ENCODE data around the gene LSM5.
A peak's percentile ranks its signal among the peaks of the same experiment; 100 is the strongest.

Gene LSM5

DNA sequence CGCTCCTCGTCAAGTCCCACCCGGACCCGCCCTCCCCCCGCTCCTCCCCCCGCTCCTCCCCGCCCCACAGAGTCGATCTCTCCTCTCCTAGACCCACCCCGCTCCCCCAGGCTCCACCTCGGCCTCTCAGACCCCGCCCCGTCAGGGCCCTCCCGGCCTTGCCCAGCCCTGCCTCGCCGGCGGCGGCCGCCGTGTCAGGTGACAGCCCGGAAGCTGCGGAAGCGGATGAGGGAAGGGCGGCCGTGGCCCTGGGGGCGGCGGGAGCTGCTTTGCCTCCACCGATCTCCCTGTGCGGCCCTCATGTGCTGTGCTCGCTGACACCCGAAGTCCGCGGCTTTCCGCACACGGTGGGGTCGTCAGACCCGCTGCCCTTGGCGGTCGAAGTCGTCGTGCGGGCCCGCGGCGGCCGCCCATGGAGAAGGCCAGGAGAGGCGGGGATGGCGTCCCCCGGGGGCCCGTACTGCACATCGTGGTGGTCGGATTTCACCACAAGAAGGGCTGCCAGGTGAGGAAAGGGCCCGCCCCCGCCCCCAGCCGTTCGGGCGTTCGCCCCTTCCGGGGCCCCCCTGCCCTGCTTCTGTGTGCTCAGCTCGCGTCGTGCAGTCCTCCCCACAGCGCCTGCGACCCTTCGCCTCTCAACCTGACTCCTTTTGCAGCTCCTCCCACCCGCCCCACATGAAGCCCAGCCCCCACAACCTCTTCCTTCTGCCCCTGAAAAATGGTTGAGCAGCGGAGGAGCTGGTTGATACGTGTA lies 5.3 kb upstream of the LSM5 start, which contains the start of gene AVL9:
Gene AVL9, plus strand, starts transcription at position 192 of the 754 bp plus-strand sequence. Its CDS starts 221 bp downstream, at position 413.
- Histone ChIP-seq H3K9me3 (ENCODE audit: insufficient read depth, low read length) (peaks cover 11% of the 10 kb centered on the region; the same call in 1 of the 2 replicates), H3K4me1 (ENCODE audit: insufficient read depth, insufficient read length) (peaks cover 2% of the 10 kb centered on the region), H3K27me3 (ENCODE audit: insufficient read depth, insufficient read length) (no peaks in the 10 kb centered on the region), H3K36me3 (ENCODE audit: insufficient read depth, insufficient read length, low read length) (peaks cover 9% of the 10 kb centered on the region), H3K9ac (ENCODE audit: insufficient read length, low read depth) (peak within 1 kb of the TSS; percentile 92), H3K4me3 (ENCODE audit: insufficient read length, low read depth) (peak within 1 kb of the TSS; percentile 95)
- TF ChIP-seq ZNF274 (IDR thresholded peaks at IDR 0.05; ENCODE audit: low read depth, low read length): no peak
- no peak for TF ChIP-seq SUZ12 (IDR thresholded peaks at IDR 0.05; ENCODE audit: extremely low read depth, insufficient read depth, insufficient read length)
- no peak for TF ChIP-seq YY1 (IDR thresholded peaks at IDR 0.05; ENCODE audit: insufficient read depth, insufficient read length)
- peak; percentile 97 for DNase-seq (ENCODE audit: low read depth, low spot score)

DNA sequence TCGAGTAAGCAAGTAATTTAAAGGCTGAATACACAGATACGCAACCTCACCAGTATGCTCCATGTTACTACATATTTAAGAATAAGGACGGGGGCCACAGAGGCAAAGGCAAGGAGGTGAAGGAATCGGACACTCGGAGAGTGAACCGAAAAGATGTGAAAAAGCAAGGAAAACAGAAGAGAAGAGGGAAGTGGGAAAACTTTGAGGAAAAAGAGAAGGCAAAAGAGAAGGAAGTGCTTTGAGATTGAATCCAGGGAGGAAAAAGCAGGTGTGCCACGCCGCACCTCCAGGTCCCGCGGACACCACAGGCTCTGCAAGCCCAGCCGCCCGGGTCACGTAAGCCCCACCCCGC lies 4.7 kb upstream of the LSM5 start:
- Histone ChIP-seq H3K9ac (ENCODE audit: insufficient read length, low read depth) (peak overlapping the region; percentile 85), H3K4me1 (ENCODE audit: insufficient read depth, insufficient read length) (peaks cover 2% of the 10 kb centered on the region), H3K27me3 (ENCODE audit: insufficient read depth, insufficient read length) (no peaks in the 10 kb centered on the region), H3K9me3 (ENCODE audit: insufficient read depth, low read length) (peaks cover 11% of the 10 kb centered on the region; the same call in 1 of the 2 replicates), H3K36me3 (ENCODE audit: insufficient read depth, insufficient read length, low read length) (peaks cover 9% of the 10 kb centered on the region), H3K4me3 (ENCODE audit: insufficient read length, low read depth) (peak overlapping the region; percentile 59)
- DNase-seq (ENCODE audit: low read depth, low spot score): no peak
- TF ChIP-seq YY1 (IDR thresholded peaks at IDR 0.05; ENCODE audit: insufficient read depth, insufficient read length): no peak
- TF ChIP-seq ZNF274 (IDR thresholded peaks at IDR 0.05; ENCODE audit: low read depth, low read length): no peak
- no peak for TF ChIP-seq SUZ12 (IDR thresholded peaks at IDR 0.05; ENCODE audit: extremely low read depth, insufficient read depth, insufficient read length)

DNA sequence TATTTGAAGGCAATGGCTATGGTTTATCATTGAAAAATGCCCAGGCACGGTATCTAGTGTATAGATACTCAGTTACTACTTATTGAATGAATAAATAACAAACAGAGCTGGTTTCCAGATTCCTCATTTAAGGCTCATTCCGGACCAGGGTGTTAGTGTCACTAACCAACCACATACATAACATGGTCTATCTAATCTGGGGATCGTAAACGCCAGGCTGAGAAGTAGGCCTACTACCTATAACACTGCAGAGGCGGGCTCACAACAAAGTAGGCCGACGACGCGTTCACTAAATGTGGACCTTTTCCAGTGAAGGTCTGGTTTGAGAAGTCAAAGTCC lies 423 bp downstream of the LSM5 start:
- DNase-seq (ENCODE audit: low read depth, low spot score): no peak
- H3K4me3 ChIP-seq (ENCODE audit: insufficient read length, low read depth): peak overlapping the region; percentile 97
- peak overlapping the region; percentile 97 for H3K9ac ChIP-seq (ENCODE audit: insufficient read length, low read depth)
- no peaks in the 10 kb centered on the region for H3K9me3 ChIP-seq (ENCODE audit: insufficient read depth, low read length)
- TF ChIP-seq ZNF274 (IDR thresholded peaks at IDR 0.05; ENCODE audit: low read depth, low read length) (no peak), YY1 (IDR thresholded peaks at IDR 0.05; ENCODE audit: insufficient read depth, insufficient read length) (no peak), SUZ12 (IDR thresholded peaks at IDR 0.05; ENCODE audit: extremely low read depth, insufficient read depth, insufficient read length) (no peak)
- peaks cover 38% of the 10 kb centered on the region for H3K36me3 ChIP-seq (ENCODE audit: insufficient read depth, insufficient read length, low read length)
- no peaks in the 10 kb centered on the region for H3K27me3 ChIP-seq (ENCODE audit: insufficient read depth, insufficient read length)
- H3K4me1 ChIP-seq (ENCODE audit: insufficient read depth, insufficient read length): no peaks in the 10 kb centered on the region

DNA sequence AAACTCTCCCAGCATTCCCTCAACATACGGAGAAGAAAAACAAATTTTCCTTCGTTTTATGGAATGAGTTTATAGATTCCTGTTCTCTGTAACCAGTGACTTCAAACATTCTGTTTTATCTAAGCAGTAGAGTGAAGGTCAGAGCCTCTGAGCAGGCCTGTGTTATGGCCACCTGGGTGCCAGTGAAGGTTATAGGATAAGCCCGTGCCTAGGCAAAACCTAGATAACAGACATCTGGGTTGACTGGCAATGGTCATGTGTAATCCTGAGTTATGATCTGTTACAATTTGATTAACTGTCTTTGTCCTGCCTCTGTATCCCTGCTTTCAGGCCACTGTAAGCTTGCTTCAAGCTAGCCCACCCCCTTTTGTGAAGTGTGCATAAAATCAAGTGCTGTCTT lies 8.3 kb downstream of the LSM5 start:
- H3K9ac ChIP-seq (ENCODE audit: insufficient read length, low read depth): no peak overlapping the region
- no peaks in the 10 kb centered on the region for H3K27me3 ChIP-seq (ENCODE audit: insufficient read depth, insufficient read length)
- H3K36me3 ChIP-seq (ENCODE audit: insufficient read depth, insufficient read length, low read length): peaks cover 17% of the 10 kb centered on the region
- H3K4me3 ChIP-seq (ENCODE audit: insufficient read length, low read depth): no peak overlapping the region
- no peak for DNase-seq (ENCODE audit: low read depth, low spot score)
- H3K9me3 ChIP-seq (ENCODE audit: insufficient read depth, low read length): no peaks in the 10 kb centered on the region
- H3K4me1 ChIP-seq (ENCODE audit: insufficient read depth, insufficient read length): peaks cover 2% of the 10 kb centered on the region
- no peak for TF ChIP-seq ZNF274 (IDR thresholded peaks at IDR 0.05; ENCODE audit: low read depth, low read length)
- TF ChIP-seq YY1 (IDR thresholded peaks at IDR 0.05; ENCODE audit: insufficient read depth, insufficient read length): no peak
- TF ChIP-seq SUZ12 (IDR thresholded peaks at IDR 0.05; ENCODE audit: extremely low read depth, insufficient read depth, insufficient read length): no peak

- Histone ChIP-seq H3K36me3 (ENCODE audit: insufficient read depth, insufficient read length, low read length) (peaks cover 10% of the 10 kb centered on the region), H3K9me3 (ENCODE audit: insufficient read depth, low read length) (no peaks in the 10 kb centered on the region), H3K27me3 (ENCODE audit: insufficient read depth, insufficient read length) (no peaks in the 10 kb centered on the region), H3K4me3 (ENCODE audit: insufficient read length, low read depth) (no peak overlapping the region), H3K4me1 (ENCODE audit: insufficient read depth, insufficient read length) (peaks cover 2% of the 10 kb centered on the region), H3K9ac (ENCODE audit: insufficient read length, low read depth) (no peak overlapping the region)
- DNase-seq (ENCODE audit: low read depth, low spot score): no peak
- TF ChIP-seq ZNF274 (IDR thresholded peaks at IDR 0.05; ENCODE audit: low read depth, low read length): no peak
- no peak for TF ChIP-seq YY1 (IDR thresholded peaks at IDR 0.05; ENCODE audit: insufficient read depth, insufficient read length)
- TF ChIP-seq SUZ12 (IDR thresholded peaks at IDR 0.05; ENCODE audit: extremely low read depth, insufficient read depth, insufficient read length): no peak
Measured at GRCh38 chr7:32481176-32481575, 9.0 kb downstream of the LSM5 start.

- TF ChIP-seq YY1 (IDR thresholded peaks at IDR 0.05; ENCODE audit: insufficient read depth, insufficient read length) (no peak), ZNF274 (IDR thresholded peaks at IDR 0.05; ENCODE audit: low read depth, low read length) (no peak)
- Histone ChIP-seq H3K36me3 (ENCODE audit: insufficient read depth, insufficient read length, low read length) (peaks cover 1% of the 10 kb centered on the region), H3K4me3 (ENCODE audit: insufficient read length, low read depth) (no peak overlapping the region), H3K9me3 (ENCODE audit: insufficient read depth, low read length) (no peaks in the 10 kb centered on the region), H3K9ac (ENCODE audit: insufficient read length, low read depth) (no peak overlapping the region), H3K4me1 (ENCODE audit: insufficient read depth, insufficient read length) (peaks cover 2% of the 10 kb centered on the region), H3K27me3 (ENCODE audit: insufficient read depth, insufficient read length) (no peaks in the 10 kb centered on the region)
- peak; percentile 67 for DNase-seq (ENCODE audit: low read depth, low spot score)
Measured at GRCh38 chr7:32479574-32480200, 10.5 kb downstream of the LSM5 start.

GRCh38 chr7:32477649-32477980 lies 12.6 kb downstream of the LSM5 start:
- Histone ChIP-seq H3K4me3 (ENCODE audit: insufficient read length, low read depth) (no peak overlapping the region), H3K36me3 (ENCODE audit: insufficient read depth, insufficient read length, low read length) (no peaks in the 10 kb centered on the region), H3K9me3 (ENCODE audit: insufficient read depth, low read length) (no peaks in the 10 kb centered on the region), H3K27me3 (ENCODE audit: insufficient read depth, insufficient read length) (no peaks in the 10 kb centered on the region), H3K4me1 (ENCODE audit: insufficient read depth, insufficient read length) (peaks cover 2% of the 10 kb centered on the region), H3K9ac (ENCODE audit: insufficient read length, low read depth) (no peak overlapping the region)
- TF ChIP-seq SUZ12 (IDR thresholded peaks at IDR 0.05; ENCODE audit: extremely low read depth, insufficient read depth, insufficient read length) (no peak), YY1 (IDR thresholded peaks at IDR 0.05; ENCODE audit: insufficient read depth, insufficient read length) (no peak), ZNF274 (IDR thresholded peaks at IDR 0.05; ENCODE audit: low read depth, low read length) (no peak)
- DNase-seq (ENCODE audit: low read depth, low spot score): no peak
